Panc1 (cell line): ENCODE data around the gene SUSD4. TPM values are rescaled to one million over a fixed set of nuclear protein-coding genes. Genes with fewer than 3 reads are reported as not detected.

Experiments used
- ATAC-seq: fragments of 200-7000 bp; cut with Tn5 transposase; 2 replicates; pipeline ENCODE4 v1.9.1; 2020; ENCODE audit warnings: mild to moderate bottlenecking, moderate library complexity
- BruUV-seq: library from RNA; stranded (reverse); fragments of 400-500 nt; replicated peaks from 2 replicates; lab custom pipeline; 2021; lab: Mats Ljungman, UMichigan
- CTCF ChIA-PET: fragments of 300-600 bp; sonication (Branson Sonifier 250); formaldehyde crosslinking; loops from one replicate; lab custom pipeline; 2022; ENCODE audit warnings: antibody characterized with exemption; lab: Charles Lee
- POLR2A ChIA-PET: fragments of 300-600 bp; sonication (Branson Sonifier 250); formaldehyde crosslinking; loops from one replicate; lab custom pipeline; 2022; ENCODE audit warnings: antibody characterized with exemption; lab: Charles Lee
- DNase-seq: peaks from one replicate; pipeline ENCODE4 v3.0.0-alpha.2; 2010; ENCODE audit warnings: low read depth, low spot score
- H3K27ac ChIP-seq: 2 replicates; pipeline ENCODE4 v1.5.1; 2011; ENCODE audit warnings: mild to moderate bottlenecking, low read length, inconsistent platforms
- H3K27me3 ChIP-seq: fragments of 200-500 bp; sonication (Bioruptor generic); 2 replicates; pipeline ENCODE4 v1.6.0; 2014; ENCODE audit warnings: low read length, inconsistent platforms; ENCODE audit not compliant: control insufficient read depth, insufficient read depth
- H3K36me3 ChIP-seq: fragments of 200-500 bp; sonication (Bioruptor generic); 2 replicates; pipeline ENCODE4 v1.5.1; 2014; ENCODE audit warnings: inconsistent platforms, mild to moderate bottlenecking, low read length, moderate library complexity; ENCODE audit not compliant: control insufficient read depth, insufficient read depth
- H3K4me1 ChIP-seq: 2 replicates; pipeline ENCODE4 v1.5.1; 2011; ENCODE audit warnings: inconsistent platforms, mild to moderate bottlenecking, low read length, moderate library complexity; ENCODE audit not compliant: control insufficient read depth, insufficient read depth
- H3K4me3 ChIP-seq, 2 experiments: 2 replicates each; pipeline ENCODE4 v1.5.1; 2011 to 2012; ENCODE audit warnings: low read depth in 2 of 2, low read length in 2 of 2, mild to moderate bottlenecking in 2 of 2, inconsistent platforms in 1 of 2, moderate library complexity in 1 of 2
- H3K9me3 ChIP-seq: fragments of 200-500 bp; sonication (Bioruptor generic); 2 replicates; pipeline ENCODE4 v1.5.1; 2014; ENCODE audit warnings: low read depth, mild to moderate bottlenecking, inconsistent platforms, low read length, moderate library complexity; ENCODE audit not compliant: control insufficient read depth, insufficient read depth
- POLR2AphosphoS5 ChIP-seq: IDR thresholded peaks from 2 replicates; pipeline ENCODE4 v1.6.1; 2012; ENCODE audit warnings: mild to moderate bottlenecking, low read depth, low read length, moderate library complexity
- REST ChIP-seq, 2 experiments: IDR thresholded peaks; 2 replicates each; pipeline ENCODE4 v1.6.1; 2011 to 2012; ENCODE audit warnings: low read depth in 2 of 2, control low read depth in 1 of 2, low read length in 1 of 2, mild to moderate bottlenecking in 1 of 2, moderate library complexity in 1 of 2; ENCODE audit not compliant: insufficient read depth in 1 of 2
- SIN3A ChIP-seq: IDR thresholded peaks from 2 replicates; pipeline ENCODE4 v1.6.1; 2012; ENCODE audit warnings: low read depth, mild to moderate bottlenecking, low read length, moderate library complexity, borderline replicate concordance; ENCODE audit not compliant: insufficient read depth
- TCF7L2 ChIP-seq: IDR thresholded peaks from 2 replicates; pipeline ENCODE4 v1.6.1; 2011; ENCODE audit warnings: mild to moderate bottlenecking, low read depth, low read length, inconsistent platforms
- in situ Hi-C: cut with HindIII; loops from 2 replicates; pipeline ENCODE4 v1.10.0; 2016; ENCODE audit warnings: low sequenced_read_pairs, low pct_unique_long_range_greater_than_20kb
- intact Hi-C: fragments of 100-400 bp; cut with micrococcal nuclease; formaldehyde crosslinking; loops from one replicate; pipeline ENCODE4 v1.10.0; 2022; ENCODE audit not compliant: unreplicated experiment
- total RNA-seq: library from RNA; stranded (reverse); gene quantifications from one replicate; pipeline ENCODE4 v1.2.1, GENCODE V29; 2021; ENCODE audit not compliant: unreplicated experiment
- TF ChIP-seq, protein P1 (sequence below): fragments of 450-650 bp; IDR thresholded peaks from 2 replicates; pipeline ENCODE4 v1.5.1; 2017; ENCODE audit warnings: mild to moderate bottlenecking

Gene SUSD4
- total RNA-seq, 1 experiment from 2014 or later = 0.28 TPM

GRCh38 chr1:223349241-223349640 is 14.7 kb downstream of the SUSD4 start:
- H3K27ac ChIP-seq = no peak overlapping the region
- H3K36me3 ChIP-seq = no peaks in the 10 kb centered on the region
- no TSS peak for BruUV-seq
- in situ Hi-C loops = no loop called here
- TF ChIP-seq TCF7L2 (no peak), POLR2AphosphoS5 (no peak), REST (IDR thresholded peaks at IDR 0.05; ENCODE audit: insufficient read depth in 1 of 2, low read depth in 2 of 2, low read length in 1 of 2) (no peak), SIN3A (no peak)
- TF ChIP-seq, protein P1, sequence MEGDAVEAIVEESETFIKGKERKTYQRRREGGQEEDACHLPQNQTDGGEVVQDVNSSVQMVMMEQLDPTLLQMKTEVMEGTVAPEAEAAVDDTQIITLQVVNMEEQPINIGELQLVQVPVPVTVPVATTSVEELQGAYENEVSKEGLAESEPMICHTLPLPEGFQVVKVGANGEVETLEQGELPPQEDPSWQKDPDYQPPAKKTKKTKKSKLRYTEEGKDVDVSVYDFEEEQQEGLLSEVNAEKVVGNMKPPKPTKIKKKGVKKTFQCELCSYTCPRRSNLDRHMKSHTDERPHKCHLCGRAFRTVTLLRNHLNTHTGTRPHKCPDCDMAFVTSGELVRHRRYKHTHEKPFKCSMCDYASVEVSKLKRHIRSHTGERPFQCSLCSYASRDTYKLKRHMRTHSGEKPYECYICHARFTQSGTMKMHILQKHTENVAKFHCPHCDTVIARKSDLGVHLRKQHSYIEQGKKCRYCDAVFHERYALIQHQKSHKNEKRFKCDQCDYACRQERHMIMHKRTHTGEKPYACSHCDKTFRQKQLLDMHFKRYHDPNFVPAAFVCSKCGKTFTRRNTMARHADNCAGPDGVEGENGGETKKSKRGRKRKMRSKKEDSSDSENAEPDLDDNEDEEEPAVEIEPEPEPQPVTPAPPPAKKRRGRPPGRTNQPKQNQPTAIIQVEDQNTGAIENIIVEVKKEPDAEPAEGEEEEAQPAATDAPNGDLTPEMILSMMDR = no peak
- DNase-seq = no peak
- H3K9me3 ChIP-seq = no peaks in the 10 kb centered on the region
- CTCF ChIA-PET = no interaction called here
- peaks cover 6% of the 10 kb centered on the region for H3K27me3 ChIP-seq
- ATAC-seq = no peak
- H3K4me1 ChIP-seq = no peaks in the 10 kb centered on the region
- H3K4me3 ChIP-seq = no peak overlapping the region
- intact Hi-C loops = no loop called here
- POLR2A ChIA-PET = no interaction called here

DNA sequence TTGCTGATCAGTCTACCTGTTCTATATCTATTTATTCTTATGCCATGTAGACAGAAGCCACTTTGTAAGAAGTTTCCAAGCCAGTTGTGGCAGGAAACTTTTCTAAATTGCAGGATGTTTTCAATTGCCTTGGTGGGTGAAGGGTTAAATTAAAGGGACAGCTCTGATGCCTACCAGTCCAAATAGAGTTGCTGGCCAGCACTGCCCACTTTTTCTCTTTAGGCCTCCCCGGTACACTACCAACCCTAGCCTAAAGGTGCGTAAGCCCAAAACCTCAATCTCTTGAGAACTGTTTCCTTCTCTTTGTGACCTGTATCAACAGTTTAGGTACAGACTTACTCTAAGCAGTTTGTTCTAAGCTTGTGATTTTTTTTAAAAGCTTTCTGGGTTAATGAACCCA is 15.5 kb downstream of the SUSD4 start:
- TF ChIP-seq REST (IDR thresholded peaks at IDR 0.05; ENCODE audit: insufficient read depth in 1 of 2, low read depth in 2 of 2, low read length in 1 of 2) (no peak), SIN3A (no peak)
- TF ChIP-seq, protein P1 = no peak
- no peak for ATAC-seq
- Histone ChIP-seq H3K4me1 (no peaks in the 10 kb centered on the region), H3K27me3 (peaks cover 4% of the 10 kb centered on the region; the same call in 1 of the 2 replicates), H3K27ac (no peak overlapping the region), H3K36me3 (no peaks in the 10 kb centered on the region), H3K9me3 (no peaks in the 10 kb centered on the region), H3K4me3 (no peak overlapping the region)
- in situ Hi-C loops = no loop called here
- intact Hi-C loops = no loop called here
- POLR2A ChIA-PET = no interaction called here
- CTCF ChIA-PET = interaction anchor here (0.8 kb wide), 1 partner anchor 259 kb away, joined by 3 read pairs; no protein-coding TSS in a partner anchor
- DNase-seq = no peak
- BruUV-seq = no TSS peak
